Activated effector memory CD4-positive, alpha-beta T cell treated with anti-CD3 and anti-CD28 coated beads, Interleukin-2, amount 50 U/mL, for 16 hours (primary cell): ENCODE measurements around the gene CPT1A.
A peak's percentile ranks its signal among the peaks of the same experiment; 100 is the strongest.

Experiments
- DNase-seq: peaks from one replicate; pipeline ENCODE4 v3.0.0-alpha.2; 2020

CPT1A gene

GRCh38 chr11:68751004-68751325, 90.8 kb downstream of the CPT1A start:
- no peak for DNase-seq

- DNase-seq: peak; percentile 64
These were observed 91.3 kb downstream of the CPT1A start for GRCh38 chr11:68750195-68751003.

DNA sequence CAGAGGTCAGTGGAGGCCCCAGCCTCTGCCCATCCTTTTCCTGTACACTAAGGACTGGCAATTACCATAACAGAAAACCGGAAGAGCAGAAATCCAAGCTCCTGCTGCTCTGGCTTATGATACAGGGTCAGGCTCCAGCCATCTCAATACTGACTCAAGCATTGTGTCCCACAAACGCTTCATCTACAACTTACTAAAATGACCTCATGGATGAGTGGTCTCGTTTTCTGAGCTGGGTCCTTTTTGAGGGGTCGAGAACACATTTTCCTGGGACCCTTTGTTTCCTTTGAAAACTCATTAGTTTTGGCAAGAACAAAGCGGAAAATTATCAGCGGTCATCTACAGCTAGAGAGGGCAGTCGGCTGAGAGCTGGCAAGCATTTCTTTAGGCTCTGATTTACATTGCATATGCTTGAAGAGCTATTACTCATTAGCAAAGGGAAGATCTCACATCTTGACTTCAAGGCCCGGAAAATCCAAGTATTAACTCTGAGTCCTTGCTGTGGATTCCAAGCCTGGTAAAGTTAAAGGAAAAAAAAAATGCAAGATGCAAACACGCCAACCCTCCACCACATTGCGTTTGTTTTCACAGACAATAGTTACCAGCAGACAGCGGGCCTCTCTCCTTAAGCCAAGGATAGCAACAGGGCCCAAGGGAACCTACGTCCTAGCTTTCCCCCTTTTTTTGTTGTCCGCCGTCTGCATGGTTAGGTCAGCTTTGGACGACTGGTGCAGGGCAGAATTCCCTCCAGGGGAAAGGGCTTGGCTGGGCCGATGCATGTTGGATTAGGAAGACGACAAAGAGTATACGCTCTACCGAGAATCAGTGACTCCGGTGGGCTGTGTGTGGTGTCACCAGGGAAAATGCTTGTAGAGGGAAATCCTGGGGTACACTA, 92.2 kb downstream of the CPT1A start:
- DNase-seq: no peak

- no peak for DNase-seq
These were observed 93.7 kb downstream of the CPT1A start for GRCh38 chr11:68748061-68748460.

DNA sequence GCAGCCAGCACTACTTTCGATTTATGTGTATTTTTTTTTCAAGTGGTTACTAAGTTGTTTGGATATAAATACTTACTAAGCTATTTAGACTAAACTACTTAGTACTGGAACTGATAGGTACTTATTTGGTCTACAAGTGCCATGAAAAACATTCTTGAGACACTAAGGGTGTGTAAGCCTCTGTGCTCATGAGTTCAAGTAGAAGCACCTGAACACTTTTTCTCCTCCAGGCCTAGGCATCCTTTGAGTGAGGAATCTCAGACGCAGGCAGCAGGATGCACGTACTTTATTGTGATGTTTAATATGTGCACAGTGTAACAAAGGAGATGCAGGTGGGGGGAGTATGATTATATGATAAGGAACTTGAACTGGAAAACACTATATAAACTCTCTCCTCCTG, 98.2 kb downstream of the CPT1A start:
- no peak for DNase-seq

- no peak for DNase-seq
These were observed 100.3 kb downstream of the CPT1A start for GRCh38 chr11:68741463-68741862.

DNA sequence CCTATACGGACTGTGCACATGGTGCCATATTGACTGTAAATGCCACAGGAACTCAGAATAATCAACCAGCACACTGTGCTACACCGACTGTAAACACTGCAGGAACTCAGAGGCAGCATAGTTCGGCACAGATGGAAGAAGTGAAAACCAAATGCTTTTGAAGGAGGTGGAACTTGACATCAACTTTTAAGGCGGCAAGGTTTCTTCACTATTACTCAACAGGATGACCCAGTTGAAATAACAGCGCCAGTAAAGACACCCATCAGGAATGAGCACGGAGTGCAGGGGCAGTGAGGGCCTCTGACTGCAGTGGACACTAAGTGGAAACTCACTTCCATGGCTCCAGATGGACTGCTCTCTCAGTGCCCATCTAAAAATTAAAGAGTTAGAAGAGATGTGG, 106.1 kb downstream of the CPT1A start:
- DNase-seq: no peak

DNA sequence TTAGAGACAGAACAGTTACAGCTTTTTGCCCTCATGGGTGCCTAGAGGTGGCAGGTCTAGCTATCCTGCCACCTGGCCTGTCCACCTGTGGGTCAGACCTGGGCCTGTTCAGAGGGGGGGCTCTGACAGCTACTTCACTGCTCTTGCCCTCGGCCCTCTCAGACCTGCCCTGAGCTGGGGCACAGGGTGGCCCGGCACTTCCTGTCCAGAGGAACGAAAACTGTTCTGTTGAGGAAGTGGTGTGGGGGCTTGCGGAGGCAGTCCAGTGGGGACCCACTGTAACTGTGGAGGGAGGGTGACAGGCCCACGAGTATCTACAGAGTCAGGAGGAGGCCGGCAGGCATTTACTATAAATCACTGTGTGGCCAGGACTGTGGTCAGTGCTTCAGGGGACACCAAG, 106.6 kb downstream of the CPT1A start:
- no peak for DNase-seq

GRCh38 chr11:68734111-68734510, 107.6 kb downstream of the CPT1A start:
- no peak for DNase-seq

DNA sequence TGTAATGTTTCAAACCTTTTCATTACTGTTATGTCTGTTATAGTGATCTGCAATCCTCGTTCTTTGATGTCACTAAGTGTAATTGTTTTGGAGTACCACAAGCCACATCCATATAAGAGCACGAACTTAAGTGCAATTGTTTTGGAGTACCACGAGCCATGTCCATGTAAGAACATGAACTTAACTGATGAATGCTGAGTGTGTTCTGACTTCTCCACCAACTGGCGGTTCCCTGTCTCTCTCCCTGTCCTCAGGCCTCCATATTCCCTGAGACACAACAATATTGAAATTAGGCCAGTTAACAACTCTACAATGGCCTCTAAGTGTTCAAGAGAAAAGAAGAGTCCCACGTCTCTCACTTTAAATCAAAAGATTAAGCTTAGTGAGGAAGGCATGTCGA, 113.9 kb downstream of the CPT1A start:
- no peak for DNase-seq

DNA sequence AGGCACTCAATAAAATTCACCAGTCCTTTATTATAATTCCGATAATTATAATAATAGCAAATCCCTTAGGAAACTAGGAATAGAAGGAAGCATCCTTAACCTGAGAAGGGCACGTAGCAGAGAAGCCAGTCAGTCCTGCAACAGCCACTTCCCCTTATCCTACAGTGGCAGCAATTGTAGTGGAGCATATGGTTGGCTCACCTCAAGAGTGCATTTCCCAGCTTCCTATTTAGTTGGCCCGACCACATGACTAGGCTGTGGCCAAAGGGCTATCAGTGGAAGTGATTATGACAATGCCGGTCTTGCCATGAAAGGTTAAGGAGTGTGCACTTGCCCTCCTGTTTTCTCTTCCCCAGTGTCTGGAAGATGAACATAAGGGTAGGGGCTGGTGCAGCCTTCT, 117.4 kb downstream of the CPT1A start:
- DNase-seq: no peak

DNA sequence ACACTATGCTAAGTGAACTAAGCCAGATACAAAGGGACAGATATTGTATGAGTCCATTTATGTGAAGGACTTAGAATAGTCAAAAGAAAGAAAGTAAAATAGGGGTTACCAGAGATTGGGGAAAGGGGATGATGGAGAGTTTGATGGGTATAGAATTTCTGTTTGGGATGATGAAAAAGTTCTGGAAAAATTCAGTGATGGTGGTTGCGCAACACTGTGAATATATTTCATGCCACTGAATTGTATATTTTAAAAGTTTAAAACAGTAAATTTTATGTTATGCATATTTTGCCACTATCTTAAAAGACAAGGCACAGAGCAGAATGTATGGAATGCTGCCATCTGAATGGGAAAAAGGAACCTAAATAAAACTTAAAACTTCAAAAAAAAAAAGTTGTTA, 119.6 kb downstream of the CPT1A start:
- no peak for DNase-seq

DNA sequence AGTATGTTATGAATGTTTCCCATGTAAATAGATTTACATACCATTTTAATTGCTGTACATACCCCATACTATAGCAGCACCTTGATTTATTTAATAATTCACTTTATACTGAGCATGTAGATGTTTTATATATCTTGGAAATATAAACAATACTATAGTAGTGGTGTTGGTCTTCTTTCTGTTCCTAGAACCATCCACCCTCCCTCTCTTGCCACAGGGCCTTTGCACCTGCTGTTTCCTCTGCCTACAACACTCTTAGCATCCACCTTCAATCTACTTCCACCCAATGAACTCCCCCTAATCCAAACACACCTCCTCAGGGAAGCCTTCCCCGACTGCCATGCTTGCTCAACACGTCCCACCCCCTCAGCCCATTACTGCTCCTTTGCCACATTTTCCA, 120.6 kb downstream of the CPT1A start:
- DNase-seq: no peak

DNA sequence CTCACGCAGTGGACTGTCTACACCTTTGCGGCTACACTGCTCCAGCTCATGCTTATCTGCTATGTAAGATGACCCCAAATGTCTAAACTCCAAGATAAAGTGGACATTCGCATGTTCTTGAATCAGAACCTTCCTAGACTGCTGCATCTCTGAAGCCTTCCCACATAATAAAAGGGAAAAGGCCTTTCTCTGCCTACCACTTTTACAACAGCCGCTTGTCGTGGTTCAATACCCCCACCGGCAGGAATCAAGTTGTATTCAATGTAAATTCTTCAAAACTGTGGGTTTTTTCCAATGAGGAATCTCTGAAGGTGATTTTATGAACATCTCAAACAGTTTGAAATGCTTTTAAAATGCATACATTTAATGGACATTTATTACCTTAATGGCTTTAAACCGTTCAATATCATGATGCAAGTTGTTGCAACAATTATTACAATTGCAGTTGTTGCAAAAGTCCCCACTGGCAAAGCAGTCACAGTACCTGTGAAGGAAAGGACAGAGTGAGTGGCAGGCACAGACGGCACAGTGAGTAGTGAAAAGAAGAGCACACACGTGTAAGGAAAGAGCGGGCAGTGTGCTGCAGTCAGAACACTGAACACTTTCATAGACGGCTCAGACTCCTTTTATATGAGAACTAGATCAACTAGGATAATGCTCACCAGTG, 126.1 kb downstream of the CPT1A start:
- DNase-seq: no peak

DNA sequence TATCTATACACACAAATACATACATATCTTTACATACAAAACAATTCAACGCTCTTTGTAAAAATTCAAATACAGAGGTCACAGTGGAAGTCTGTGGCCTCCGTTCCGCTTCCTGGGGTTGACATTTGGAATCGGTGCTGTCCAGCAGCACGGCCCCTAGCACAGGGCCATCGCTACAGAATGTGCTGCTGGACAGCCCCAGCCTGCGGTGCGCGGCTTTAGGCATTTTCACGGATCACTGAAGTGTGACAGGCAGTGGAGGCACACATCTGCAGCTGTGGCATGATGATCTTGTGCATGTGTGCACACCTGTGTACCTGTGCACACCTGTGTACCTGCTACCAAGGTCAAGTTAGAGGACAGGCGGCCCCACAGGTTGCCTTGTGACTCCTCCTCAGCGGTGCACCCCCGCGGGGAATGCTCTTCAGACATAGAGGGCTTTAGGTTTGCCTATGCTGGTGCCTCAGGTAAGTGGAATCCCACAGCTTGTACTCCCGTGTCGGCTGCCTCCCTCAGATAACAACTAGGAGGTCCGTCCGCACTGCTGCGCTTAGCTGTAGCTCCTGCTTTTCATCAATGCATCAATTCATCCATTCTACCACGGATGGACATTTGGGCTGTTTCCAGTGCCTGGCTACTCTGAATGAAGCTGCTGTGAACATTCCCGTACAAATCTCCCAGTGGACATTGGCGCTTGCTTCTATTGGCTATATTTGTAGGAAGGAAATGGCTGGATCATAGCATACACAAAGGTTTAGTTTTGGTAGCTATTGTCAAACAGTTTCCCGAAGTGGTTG, 127.5 kb downstream of the CPT1A start:
- DNase-seq: no peak

DNA sequence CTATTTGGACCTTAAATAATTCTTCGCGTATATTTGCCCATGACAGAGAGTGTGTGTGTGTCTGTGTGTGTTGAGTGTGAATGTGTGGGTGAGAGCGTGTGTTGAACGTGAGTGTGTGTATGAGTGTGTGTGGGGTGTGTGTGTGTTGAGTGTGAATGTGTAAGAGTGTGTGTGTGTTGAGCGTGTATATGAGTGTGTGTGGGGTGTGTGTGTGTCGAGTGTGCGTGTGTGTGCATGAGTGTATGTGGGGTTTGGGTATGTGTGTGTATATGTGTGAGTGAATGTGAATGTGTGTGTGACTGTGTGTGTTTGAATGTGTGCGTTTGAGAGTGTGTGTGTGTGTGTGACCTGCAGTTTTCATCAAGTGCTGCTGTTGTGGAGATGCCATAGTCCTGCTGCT, 130.6 kb downstream of the CPT1A start:
- no peak for DNase-seq

- no peak for DNase-seq
These were observed 131.3 kb downstream of the CPT1A start for GRCh38 chr11:68710409-68710808.

GRCh38 chr11:68709062-68709461, 132.7 kb downstream of the CPT1A start:
- no peak for DNase-seq

DNA sequence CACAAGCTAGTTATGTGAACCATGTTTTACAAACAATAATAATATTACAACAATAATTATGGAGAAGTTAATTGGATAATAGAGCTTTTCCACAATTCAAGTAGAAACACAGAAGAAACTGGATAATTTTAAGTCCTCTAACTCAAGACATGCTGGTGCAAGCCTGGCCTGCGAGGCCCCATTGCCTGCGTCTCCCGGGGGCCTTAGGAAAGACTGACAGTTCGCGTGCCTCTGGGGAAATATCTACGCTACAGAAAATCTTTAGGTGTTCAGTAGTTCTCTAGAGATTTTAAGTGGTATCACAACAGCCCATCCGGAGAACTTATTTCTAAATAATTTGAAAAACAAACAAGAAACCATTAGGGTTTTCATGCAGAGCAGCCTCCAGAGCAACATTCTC, 134.2 kb downstream of the CPT1A start:
- no peak for DNase-seq

- no peak for DNase-seq
These were observed 136.8 kb downstream of the CPT1A start for GRCh38 chr11:68704887-68705286.
